Stimulated activated CD4-positive, alpha-beta T cell treated with anti-CD3 and anti-CD28 coated beads, Interleukin-2, amount 100 ng/mL, for 24 hours (primary cell): ENCODE data around the gene ABHD2.
"Not testable (repeated sequence)": the region's sequence is repeated elsewhere in the genome, so short reads cannot be mapped to it uniquely, and the experiment has no call there.

Experiments
- DNase-seq, 2 donors: peaks; one replicate each; pipeline ENCODE4 v3.0.0-alpha.2; 2020

Gene ABHD2

DNA sequence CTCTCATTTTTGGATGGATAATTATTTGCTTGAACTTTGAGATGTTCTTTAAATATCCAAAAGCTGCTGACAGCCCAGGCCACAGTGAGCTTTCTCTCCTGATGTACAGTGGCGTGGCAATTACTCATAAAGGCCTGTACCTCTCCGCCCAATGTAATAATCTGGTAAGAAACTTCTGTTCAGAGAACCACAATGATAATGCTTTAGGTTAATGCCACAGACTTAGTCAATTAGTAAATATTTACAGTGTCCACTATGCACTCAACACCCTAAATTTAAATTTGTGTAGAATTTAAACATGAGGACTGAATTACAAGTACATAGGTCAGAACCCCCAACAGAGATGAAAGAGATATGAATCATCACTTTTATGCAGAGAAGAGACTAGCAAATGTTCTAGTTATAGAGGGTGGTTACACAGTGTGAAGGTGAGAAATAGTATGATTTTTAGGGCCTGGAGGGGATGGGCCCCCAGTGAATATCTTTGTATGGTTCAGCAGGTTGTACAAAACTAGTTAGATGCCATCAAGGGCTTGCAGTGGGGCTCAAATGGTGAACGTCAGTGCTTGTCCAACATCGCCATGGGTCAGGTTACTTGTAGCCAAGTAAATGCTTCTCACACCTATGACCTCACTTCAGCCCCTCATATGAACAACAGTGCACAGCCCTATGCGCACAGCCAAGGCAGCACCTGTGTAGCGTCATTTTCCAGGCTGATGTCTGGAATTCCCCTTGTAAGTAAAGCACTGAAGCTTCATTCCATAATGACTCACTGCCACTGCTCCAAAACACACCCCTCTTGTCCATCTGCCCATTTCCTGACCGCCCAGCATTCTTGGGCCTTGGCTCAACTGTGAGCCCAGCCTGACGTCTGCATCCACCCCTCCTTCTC lies 13.3 kb downstream of the ABHD2 start:
- DNase-seq: no peak

GRCh38 chr15:89103481-89104171 lies 15.4 kb downstream of the ABHD2 start:
- no peak for DNase-seq

DNA sequence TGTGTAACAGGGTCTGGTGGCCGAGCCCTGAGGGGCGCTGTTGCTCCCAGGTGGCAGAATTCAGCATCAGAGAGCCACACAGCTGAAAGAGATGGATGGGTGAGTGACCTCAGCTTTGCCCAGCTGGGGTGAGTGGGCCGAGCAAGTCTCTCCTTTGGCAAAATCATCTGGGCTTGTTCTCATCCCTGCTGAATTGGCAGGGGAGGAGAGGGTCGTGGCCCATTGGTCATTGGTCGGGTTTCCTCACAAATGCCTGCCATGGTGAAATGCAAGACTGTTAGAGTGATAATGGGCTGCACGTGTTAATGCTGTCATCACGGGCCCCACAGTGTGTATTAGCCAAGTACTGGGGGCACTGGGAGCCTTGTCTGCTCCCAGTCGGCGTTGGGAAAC lies 15.9 kb downstream of the ABHD2 start:
- DNase-seq: no peak

- no peak for DNase-seq
Observed at GRCh38 chr15:89105147-89105546, 16.9 kb downstream of the ABHD2 start.

- DNase-seq: no peak
Observed at GRCh38 chr15:89106200-89106599, 17.9 kb downstream of the ABHD2 start.

DNA sequence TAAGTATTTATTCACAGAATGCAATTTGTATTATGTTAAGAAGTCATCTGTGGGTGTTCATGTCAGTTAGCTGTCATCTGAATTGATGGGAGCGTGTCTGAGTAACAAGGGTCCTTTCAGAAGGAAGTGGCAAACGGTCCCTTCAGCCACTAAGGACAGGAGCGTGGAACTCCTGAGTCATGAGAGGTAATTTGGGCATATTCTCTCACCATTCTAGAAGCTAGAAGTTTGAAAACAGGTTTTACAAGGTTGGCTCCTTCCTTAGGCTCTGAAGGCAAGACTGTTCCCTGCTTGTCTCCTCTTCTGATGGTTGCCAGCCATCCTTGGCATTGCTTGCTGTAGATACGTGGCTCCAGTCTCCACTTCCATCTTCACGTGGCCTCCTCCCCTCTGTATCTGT lies 19.7 kb downstream of the ABHD2 start:
- DNase-seq: no peak

DNA sequence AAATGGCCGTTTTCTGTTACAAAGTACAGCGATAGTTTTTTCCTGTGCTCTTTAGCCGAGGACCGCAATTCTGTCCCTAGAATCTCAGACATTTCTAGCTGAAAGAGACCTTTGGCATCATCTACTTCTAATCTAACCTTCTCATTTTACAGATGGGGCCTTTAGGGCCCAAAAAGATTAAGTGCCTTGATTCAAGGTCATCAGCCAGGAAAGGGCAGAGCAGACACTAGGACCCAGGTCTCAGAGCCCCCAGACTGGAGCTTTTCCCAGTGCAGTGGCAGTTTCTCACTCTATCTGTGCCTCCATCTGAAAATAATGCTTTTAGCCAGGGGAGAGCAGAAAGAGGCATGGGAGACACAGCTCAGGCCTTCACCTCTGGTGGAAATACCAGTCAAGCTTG lies 20.6 kb downstream of the ABHD2 start:
- DNase-seq: no peak

GRCh38 chr15:89109238-89109637 lies 21.0 kb downstream of the ABHD2 start:
- no peak for DNase-seq

GRCh38 chr15:89110060-89110459 lies 21.8 kb downstream of the ABHD2 start:
- no peak for DNase-seq

DNA sequence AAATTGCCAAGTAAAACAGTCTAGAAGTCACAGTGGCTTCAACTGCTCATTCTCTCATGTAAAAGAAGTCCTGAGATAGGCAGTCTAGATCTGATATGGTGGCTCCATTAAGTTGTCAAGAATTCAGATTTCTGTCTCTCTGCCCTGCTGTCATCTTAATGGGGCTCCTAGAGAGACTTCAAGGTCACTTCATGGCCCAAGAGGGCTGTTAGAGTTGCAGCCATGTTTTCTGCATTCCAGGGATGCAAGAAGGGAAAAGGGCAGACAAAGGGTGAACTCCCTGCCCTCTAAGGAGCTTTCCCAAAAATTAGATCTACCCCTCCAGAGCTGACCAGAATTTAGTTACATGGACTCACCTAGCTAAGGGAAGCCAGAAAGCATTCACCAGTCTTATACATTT lies 23.1 kb downstream of the ABHD2 start:
- DNase-seq: no peak

- DNase-seq: no peak
Observed at GRCh38 chr15:89111961-89112340, 23.7 kb downstream of the ABHD2 start.

DNA sequence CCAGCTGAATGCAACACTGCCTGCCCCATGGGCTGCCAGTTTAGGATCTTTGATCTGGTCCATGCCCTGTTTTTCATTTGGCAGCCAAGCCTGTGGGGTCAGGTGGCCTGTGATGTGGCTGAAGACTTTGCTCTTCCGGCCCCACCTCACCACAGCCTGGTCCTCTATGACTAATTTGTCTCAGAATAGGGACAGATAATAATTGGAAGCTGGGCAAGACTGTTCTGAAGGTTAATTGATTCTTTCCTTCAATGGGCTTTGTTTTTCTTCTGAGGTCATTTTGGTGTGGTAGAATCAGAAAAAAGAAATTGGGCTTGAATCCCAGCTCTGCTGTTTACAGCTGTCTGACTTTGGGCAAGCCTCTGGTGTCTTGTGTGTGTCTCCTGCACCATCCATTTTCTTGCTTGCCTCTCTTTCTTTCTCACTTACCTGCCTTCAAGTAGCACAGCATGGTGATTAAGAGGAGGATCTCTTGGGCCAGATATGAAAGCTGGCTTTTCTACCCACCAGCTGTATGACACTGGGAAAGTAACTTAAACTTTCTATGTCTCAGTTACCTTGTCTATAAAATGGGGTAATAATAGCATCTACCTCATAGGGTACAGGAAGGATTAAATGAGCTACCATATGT lies 24.2 kb downstream of the ABHD2 start:
- DNase-seq: no peak

DNA sequence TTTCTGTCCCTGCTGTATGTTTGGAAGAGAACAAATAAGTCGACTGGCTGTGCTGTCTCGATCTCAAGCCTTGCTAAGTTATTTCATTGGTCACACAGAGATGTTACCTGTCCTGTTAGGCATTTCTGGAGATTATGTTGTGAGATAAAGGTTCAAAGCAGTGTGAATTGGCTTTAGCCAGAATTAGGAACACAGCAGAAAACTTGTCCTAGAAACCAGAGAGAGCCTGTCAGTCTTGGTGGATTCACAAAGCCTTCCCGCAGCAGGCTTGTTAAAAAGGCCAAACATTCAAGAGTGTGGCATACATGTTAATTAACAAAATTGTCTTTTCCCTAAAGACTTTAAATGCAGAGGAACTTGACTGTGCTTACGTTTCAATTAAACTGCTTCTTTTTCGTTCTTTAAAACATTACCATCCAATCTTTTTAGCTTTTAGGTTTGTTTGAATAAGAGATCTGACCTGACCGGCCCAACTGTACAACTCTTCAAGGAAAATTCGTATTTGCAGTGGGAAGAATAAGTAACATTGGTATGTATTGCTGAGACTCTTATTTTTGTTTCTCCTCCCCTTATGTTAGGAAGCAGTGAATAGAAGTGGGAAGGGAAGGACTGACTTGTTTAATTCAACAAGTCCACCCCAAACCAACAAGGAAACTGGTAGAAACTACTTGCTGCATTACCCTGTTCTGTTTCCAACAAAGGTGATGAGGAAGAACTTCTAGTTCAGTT lies 25.2 kb downstream of the ABHD2 start:
- no peak for DNase-seq

GRCh38 chr15:89114990-89115389 lies 26.7 kb downstream of the ABHD2 start:
- no peak for DNase-seq

GRCh38 chr15:89115547-89115946 lies 27.3 kb downstream of the ABHD2 start:
- DNase-seq: no peak

- DNase-seq: no peak
Observed at GRCh38 chr15:89116404-89116803, 28.1 kb downstream of the ABHD2 start.

DNA sequence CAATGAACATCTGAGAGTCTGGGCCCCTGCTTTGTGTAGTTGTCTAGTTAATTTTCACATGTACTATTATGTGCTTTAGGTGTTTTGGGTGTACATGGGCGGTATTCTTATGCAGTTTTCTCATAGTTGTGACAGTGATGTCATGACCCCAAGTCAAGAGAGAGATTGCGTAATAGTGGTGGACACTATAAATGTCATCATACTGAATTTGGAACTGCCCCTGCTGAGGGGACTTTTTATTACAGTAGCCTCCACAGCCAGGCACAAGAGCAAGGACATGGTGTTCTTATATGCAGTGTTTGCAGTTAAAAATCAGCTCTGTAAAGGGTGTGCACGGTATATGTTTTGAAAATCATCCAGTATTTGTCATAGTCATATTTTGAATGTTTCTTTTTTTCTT lies 29.5 kb downstream of the ABHD2 start:
- DNase-seq: no peak

DNA sequence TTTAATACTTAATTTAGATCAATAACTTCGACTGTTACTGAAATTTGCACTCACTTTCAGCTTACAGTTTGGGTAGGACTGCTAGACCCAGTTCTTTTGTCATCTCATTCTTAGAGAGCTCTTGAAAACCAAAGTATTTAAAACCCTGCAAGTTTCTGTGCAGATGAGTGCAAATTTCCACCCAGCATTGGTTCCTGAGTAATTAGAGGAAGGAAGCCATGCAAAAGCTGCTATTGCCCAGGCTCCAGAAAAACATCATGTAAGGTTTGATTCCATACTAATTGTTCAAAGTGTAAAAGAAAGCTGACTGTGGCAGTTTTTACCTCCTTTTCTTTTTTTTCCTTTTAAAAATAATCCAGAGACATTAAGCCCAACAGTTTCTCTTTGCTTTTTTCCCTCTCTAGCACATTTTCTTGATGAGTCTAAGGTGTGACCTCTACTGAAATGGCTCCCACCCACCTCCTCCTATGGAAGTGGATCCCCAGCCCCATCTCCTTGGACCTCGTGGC lies 30.3 kb downstream of the ABHD2 start:
- no peak for DNase-seq

DNA sequence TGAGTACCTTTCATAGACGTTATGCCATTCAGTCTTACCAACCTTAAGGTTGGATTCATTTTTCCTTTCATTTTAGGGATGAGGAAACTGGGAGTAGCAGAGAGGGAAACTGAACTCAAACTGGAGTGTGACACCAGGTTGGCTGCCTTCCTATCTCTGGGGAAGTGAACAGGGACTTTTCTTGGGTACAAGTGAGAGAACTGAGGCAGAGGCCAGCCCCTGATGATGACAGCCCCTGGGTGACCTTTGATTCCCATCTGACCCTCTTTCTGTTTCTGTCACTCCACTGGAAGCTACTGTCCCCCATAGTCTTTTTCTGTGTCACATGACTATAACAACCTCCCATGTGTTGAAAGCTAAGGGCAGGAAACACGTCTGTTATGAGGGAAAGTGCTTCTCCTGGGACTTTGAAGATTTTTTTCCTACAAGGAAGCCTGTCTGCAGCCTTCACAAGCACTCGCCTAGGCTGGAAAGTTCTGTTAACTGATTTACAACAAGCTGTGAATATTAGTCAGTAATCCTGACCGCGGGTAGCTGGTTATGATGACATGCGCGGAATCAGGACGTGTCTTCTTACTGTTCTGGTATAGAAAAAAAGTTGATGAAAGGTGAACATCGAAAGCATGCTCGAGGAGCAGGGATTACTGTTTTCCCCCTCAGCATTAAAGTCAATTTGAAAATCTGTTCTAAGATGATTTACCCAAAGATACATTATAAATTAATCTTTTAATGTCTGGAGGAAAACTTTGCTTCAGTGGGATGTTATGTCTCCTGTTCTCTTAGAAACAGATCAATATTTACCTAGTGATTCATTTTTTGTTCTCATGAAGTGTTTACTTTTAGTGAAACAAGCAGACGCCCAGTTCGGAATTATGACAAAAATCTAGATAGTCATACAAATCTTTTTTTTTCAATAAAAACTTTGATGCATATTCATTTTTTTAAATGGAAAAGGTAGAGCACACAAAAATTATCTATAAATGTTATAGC lies 31.5 kb downstream of the ABHD2 start:
- DNase-seq: no peak

DNA sequence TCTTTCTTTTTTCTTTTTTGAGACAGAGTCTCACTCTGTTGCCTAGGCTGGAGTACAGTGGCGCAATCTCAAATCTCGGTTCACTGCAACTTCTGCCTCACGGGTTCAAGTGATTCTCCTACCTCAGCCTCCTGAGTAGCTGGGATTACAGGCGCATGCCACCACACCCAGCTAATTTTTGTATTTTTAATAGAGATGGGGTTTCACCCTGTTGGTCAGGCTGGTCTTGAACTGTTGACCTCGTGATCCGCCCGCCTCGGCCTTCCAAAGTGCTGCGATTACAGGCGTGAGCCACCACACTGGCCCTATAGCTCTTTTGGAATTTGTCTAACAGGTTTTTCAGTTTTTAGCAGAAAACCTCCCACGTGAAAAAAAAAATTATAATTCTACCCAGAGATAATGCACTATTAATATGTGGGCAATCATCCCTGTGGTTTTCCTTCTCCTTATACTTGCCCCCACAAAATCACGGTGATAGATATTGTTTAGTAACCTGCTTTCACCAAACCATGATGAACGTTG lies 32.3 kb downstream of the ABHD2 start:
- not testable (repeated sequence) for DNase-seq

DNA sequence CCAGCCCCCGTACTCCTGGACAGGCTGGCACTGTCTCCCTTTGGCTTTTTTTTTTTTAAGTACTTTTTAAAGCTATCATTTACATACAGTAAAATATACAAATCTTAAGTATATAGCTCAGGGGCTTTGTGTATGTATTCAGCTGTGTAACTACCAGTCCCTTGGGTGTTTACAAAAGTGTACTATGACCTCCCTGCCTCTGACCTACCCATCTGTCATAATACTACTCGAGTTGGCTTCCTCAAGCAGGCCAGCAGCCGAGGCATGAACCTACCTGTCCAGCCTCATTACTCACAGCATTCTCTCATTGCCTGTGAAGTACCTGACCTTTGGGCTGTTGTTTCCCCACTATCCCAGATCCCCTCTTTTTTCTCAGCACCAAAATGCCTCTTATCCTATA lies 33.2 kb downstream of the ABHD2 start:
- DNase-seq: no peak
